Fibroblast of peridontal ligament (primary cell): Measurements from ENCODE around the gene NMRAL1.

Experiments used
- DNase-seq: peaks from one replicate; pipeline ENCODE4 v3.0.0-alpha.2; 2010; ENCODE audit errors: extremely low read depth

NMRAL1 gene

GRCh38 chr16:4426021-4426684, 48.3 kb downstream of the NMRAL1 start:
- peak; percentile 5 for DNase-seq

GRCh38 chr16:4425378-4426020, 48.9 kb downstream of the NMRAL1 start, which contains the start of gene DNAJA3:
Gene DNAJA3, plus strand, starts transcription at chr16:4425868. Its CDS starts 14 bp downstream, at chr16:4425882.
- DNase-seq, result peak; percentile 97

DNA sequence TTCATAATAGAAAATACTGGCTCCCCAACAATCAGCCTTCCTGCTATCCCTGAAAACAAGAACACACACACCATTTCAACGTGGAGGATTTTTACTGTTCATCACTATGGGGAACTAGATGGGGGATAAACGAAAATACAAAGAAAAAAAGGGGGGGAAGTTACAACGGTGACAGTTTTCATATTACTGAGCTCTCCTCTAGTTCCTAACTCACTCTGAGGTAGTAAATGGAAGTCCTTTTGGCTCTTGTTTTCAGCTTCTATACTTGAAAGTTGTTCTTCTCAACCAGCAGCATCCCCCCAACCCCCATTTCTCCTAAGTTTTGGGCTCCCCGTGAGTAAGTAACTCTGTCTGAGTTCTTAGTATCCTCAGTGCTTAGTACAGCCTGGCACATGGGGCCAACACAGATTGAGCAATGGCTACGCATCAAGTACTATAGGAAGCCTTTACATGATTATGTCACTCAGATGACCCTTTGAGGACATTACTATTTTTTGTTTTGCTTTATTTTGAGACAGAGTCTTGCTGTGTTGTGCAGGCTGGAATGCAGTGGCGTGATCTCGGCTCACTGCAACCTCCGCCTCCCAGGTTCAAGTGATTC, 53.8 kb downstream of the NMRAL1 start:
- no peak for DNase-seq

DNA sequence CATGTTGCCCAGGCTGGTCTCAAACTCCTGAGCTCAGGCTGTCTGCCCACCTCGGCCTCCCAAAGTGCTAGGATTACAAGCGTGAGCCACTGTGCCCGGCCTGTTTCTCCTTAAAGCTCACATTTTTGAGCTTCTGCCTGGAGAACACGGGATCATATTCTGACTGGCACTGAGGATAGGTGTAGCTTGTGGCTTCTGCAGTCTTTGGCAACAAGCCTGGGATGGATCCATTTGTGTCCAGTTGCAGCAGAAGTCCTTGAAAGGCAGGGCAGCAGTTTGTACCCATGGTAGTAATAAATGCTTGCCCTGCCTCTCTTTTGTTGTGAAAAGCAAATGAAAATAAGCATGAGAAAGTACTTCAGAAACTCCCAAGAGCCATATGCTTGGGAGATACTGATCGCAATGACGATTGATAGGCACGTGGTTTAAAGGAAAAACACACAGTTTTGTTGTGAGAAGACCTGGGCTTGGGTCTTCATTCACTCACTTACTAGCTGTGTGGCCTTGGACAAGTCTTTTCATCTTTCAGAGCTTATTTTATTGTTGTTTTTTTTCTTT, 54.9 kb downstream of the NMRAL1 start:
- DNase-seq, result no peak

DNA sequence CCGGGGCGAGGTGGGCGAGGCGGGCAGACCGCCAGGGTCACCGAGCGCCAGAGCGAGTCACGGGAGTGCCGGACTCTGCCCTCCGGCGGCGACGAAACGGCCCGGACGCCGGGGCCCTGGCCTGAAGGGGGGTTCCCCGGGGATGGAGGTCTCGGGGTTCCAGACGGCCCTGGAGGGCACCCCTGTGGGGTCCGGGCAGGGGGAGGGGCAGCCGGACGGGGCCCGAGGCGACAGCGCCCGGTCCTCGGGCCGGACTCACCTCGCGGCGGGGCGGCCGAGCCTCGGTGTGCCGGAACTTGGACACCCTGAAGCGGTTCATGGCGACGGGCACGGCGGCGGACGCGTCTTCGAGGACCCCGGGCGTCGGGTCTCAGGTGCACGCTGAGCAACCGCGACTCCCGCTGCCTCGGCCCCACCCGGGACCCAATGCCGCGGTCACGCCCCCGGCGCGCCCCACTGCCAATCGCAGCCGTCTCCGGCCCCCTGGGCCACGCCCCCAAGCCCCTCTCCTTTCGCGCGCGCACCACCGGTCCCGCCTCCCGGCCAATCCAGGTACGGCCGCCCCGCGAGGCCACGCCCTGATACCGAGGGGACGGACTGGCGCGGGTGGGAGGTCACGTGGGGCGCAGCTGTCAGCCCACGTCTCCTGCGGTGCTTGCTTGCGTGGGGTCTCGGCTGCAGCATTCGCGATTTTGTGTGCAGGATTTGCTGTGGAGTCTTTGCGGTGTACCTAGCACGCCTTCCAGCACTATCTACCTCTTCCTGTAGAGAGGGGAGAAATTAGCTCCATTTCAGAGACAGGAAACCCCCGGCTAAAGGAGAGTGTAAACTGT, 58.0 kb downstream of the NMRAL1 start, which contains the start of gene CORO7:
TSS of gene CORO7 (minus strand) at position 397 of the 833 bp plus-strand sequence. CDS start at position 319, 78 bp downstream.
- DNase-seq, result peak; percentile 67

DNA sequence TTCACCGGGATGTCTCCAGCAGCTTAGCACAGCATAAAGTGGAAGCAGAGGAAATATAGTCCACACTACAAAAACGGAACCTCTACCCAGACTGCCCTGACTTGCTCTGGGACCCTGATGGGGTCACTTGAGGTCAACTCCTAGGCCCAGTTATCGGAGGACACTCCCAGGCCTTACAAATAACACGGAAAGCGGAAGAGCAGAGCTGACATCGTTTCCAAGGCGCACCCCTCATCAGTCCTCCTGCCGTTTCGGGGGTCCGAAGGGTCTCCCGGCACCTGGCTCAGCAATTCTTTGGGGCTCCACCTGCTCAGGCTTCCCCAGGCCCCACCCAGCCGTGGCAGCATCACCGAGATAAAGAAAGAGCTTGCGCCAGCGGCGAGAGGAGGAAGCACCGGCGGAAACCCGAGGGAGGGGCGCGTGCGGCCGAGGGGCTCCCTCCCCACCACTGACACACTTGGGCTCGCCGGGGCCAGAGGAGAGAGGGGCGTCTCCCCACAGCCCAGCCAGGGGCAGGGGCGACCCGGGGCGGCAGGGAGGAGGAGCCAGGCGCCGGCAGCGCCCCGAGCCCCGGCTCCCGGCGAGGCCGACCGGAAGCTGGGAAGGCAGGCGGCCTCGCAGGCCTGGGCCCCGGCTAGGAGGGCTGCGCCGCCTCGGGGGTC, 58.8 kb downstream of the NMRAL1 start:
- DNase-seq, result no peak

DNA sequence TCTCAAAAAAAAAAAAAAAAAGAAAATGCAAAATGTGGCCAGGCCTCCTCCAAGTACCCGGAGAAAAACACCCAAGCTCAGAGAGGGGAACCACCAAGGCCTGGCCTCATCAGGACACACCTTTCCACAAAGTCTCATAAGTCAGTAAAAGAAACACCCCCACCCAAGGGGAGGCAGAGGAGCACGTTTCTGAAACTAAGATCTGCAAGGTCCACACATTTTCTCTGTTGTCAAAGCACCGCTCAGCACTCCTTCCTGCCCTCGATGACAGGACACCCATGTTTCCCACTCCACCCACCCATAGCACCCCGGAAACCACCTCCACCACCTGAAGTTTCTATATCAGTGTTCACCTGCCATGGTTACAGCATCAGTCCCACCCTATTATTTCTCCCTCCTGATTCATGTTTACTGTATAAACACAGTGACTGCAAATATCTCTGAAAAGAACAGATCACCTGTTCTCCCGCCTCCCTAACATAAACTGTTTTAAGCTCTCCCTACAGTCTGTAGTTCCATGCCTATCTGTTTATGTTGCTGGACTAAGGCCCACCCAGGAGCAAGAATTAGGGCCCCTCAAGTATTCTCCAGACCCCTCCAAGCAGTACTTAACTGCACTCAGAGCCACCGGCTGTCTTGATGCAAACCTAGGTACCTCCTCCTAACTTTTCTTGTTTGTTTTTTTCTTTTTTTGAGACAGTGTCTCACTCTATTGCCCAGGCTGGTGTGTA, 60.1 kb downstream of the NMRAL1 start:
- no peak for DNase-seq

DNA sequence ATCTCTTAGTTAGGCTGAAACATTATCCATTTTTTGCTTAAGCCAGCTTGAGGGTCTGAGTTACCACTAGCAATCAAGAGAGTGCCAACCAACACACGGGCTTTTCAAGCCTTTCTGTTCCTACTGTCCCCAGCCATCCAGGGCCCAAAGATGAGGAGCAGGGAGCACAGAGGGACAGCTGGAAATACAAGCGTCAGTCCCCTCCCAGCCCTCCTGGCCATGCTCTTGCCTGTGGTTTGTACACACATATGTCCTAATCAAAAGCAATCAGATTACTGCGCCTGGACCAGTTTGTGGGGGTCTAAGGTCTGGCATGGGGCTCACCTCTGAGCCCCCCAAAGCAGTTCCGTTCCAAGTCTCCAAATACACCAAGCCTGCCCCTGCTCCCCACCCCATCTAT, 61.6 kb downstream of the NMRAL1 start:
- no peak for DNase-seq

DNA sequence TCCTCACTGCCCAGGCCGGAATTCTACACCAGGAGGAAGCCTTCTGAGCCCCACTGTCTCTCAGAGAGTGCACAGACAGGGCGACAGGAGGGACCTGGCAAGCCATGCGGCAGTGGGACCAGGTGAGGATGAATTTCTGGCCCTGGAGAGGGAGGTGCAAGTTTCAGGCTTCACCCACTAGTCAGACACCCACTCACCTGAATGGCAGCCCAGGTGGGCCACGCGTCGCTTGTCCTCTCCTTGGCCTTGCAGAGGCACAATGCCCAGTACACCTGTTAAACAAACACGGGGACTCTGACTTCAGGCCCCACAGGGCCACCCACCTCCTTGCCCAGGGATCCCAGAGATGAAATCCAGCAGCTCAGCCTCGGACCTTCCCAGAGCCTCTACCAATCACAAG, 62.3 kb downstream of the NMRAL1 start:
- no peak for DNase-seq
